K562 (cell line): ENCODE measurements around the gene MBD4. TPM values are rescaled to one million over a fixed set of nuclear protein-coding genes. Genes with fewer than 3 reads are reported as not detected.
A peak's percentile ranks its signal among the peaks of the same experiment; 100 is the strongest.

ENCODE experiments used
- ATAC-seq: fragments of 200-7000 bp; cut with Tn5 transposase; 3 replicates; pipeline ENCODE4 v1.9.1; 2020; ENCODE audit warnings: moderate library complexity
- BruUV-seq: library from RNA; stranded (reverse); fragments of 400-500 nt; replicated peaks from 2 replicates; lab custom pipeline; 2021; lab: Mats Ljungman, UMichigan
- CTCF ChIA-PET: fragments of 300-600 bp; formaldehyde crosslinking; extraction: SDS; loops from one replicate; lab custom pipeline; 2021; ENCODE audit warnings: low intra/inter-chr PET ratio; lab: Yijun Ruan, JAX
- POLR2A ChIA-PET: fragments of 300-600, 350-650 bp; sonication (Branson Sonifier 250); formaldehyde crosslinking; extraction: SDS; loops from one replicate; lab custom pipeline; 2021; ENCODE audit warnings: antibody characterized with exemption, inconsistent platforms; lab: Yijun Ruan, JAX
- DNase-seq, 4 experiments: peaks; one replicate each; pipeline versions ENCODE4 v3.0.0 to v3.0.0-alpha.2; 2011 to 2018; ENCODE audit warnings: low spot score in 3 of 4, mixed read lengths in 3 of 4; ENCODE audit errors: extremely low read depth in 1 of 4
- FAIRE-seq: peaks from 2 replicates; lab custom pipeline; 2011; peaks lifted over from hg19 to GRCh38; lab: Jason Lieb, UNC
- H2AFZ ChIP-seq: 2 replicates; pipeline ENCODE4 v1.6.0; 2011; ENCODE audit warnings: low read depth, low read length, control low read depth, inconsistent platforms
- H3K27ac ChIP-seq: fragments of 200-600 bp; 3 replicates; pipeline ENCODE4 v1.8.0; 2011; ENCODE audit warnings: low read depth, mild to moderate bottlenecking, control low read depth, inconsistent platforms, low read length, moderate library complexity, mixed read lengths; ENCODE audit errors: extremely low read depth
- H3K27me3 ChIP-seq, 2 experiments: fragments of 300-600 bp in 1 of 2; 2 replicates in 1 of 2; 3 replicates in 1 of 2; pipeline versions ENCODE4 v1.6.0 to v1.8.0; 2011; ENCODE audit warnings: inconsistent platforms in 2 of 2, low read length in 2 of 2, mild to moderate bottlenecking in 1 of 2, mixed read lengths in 1 of 2, moderate library complexity in 1 of 2; ENCODE audit not compliant: control insufficient read depth in 2 of 2, insufficient read depth in 2 of 2
- H3K36me3 ChIP-seq: fragments of 300-600 bp; 3 replicates; pipeline ENCODE4 v1.8.0; 2011; ENCODE audit warnings: mild to moderate bottlenecking, low read length, inconsistent platforms; ENCODE audit not compliant: control insufficient read depth, insufficient read depth
- H3K4me1 ChIP-seq, 2 experiments: fragments of 200-600 bp in 1 of 2; replicated peaks in 1 of 2; 2 replicates in 1 of 2; 3 replicates in 1 of 2; pipeline versions ENCODE4 v1.5.1 to v1.8.0; 2011; ENCODE audit warnings: inconsistent platforms in 2 of 2, low read length in 2 of 2, mild to moderate bottlenecking in 1 of 2, mixed read lengths in 1 of 2, moderate library complexity in 1 of 2; ENCODE audit not compliant: control insufficient read depth in 2 of 2, insufficient read depth in 2 of 2
- H3K4me2 ChIP-seq: 2 replicates; pipeline ENCODE4 v1.6.1; 2011; ENCODE audit warnings: low read length, control low read depth, inconsistent platforms, mixed read lengths; ENCODE audit not compliant: insufficient read depth
- H3K4me3 ChIP-seq: fragments of 200-600 bp; sonication (generic), shearing (Covaris generic); 2 replicates; pipeline ENCODE4 v1.5.1; 2016; ENCODE audit warnings: control low read depth, inconsistent platforms
- H3K79me2 ChIP-seq: fragments of 200-600 bp; 3 replicates; pipeline ENCODE4 v1.8.0; 2011; ENCODE audit warnings: low read length, inconsistent platforms; ENCODE audit not compliant: control insufficient read depth, insufficient read depth
- H3K9ac ChIP-seq, 2 experiments: 2 replicates each; pipeline versions ENCODE4 v1.6.0 to v1.6.1; 2011; ENCODE audit warnings: low read depth in 2 of 2, low read length in 2 of 2, control low read depth in 1 of 2, inconsistent platforms in 1 of 2, mild to moderate bottlenecking in 1 of 2, mixed read lengths in 1 of 2; ENCODE audit not compliant: insufficient read depth in 1 of 2
- H3K9me1 ChIP-seq: one replicate; pipeline ENCODE4 v1.6.0; 2011; ENCODE audit warnings: inconsistent platforms, mild to moderate bottlenecking, low read length, moderate library complexity; ENCODE audit not compliant: control insufficient read depth, insufficient read depth
- H3K9me3 ChIP-seq: replicated peaks from 2 replicates; pipeline ENCODE4 v1.5.1; 2011; ENCODE audit warnings: low read depth, low read length, inconsistent platforms; ENCODE audit not compliant: control insufficient read depth, insufficient read depth
- H4K20me1 ChIP-seq: replicated peaks from 2 replicates; pipeline ENCODE4 v1.6.1; 2011; ENCODE audit warnings: low read length, inconsistent platforms, mixed read lengths; ENCODE audit not compliant: control insufficient read depth, insufficient read depth
- ARID1B ChIP-seq: fragments of 450-650 bp; IDR thresholded peaks from 2 replicates; pipeline ENCODE4 v1.6.1; 2016; ENCODE audit warnings: antibody characterized with exemption, mild to moderate bottlenecking, inconsistent platforms
- ARID2 ChIP-seq: fragments of 450-650 bp; IDR thresholded peaks from 2 replicates; pipeline ENCODE4 v1.6.1; 2017; ENCODE audit warnings: antibody characterized with exemption, mild to moderate bottlenecking
- CBX3 ChIP-seq, 2 experiments: IDR thresholded peaks; 1 replicate in 1 of 2; 2 replicates in 1 of 2; pipeline ENCODE4 v1.6.1; 2012; ENCODE audit warnings: inconsistent platforms in 2 of 2, low read length in 2 of 2, borderline replicate concordance in 1 of 2, control low read depth in 1 of 2
- CTBP1 ChIP-seq: fragments of 450-650 bp; IDR thresholded peaks from 2 replicates; pipeline ENCODE4 v1.6.1; 2016; ENCODE audit warnings: borderline replicate concordance
- IFI16 ChIP-seq: fragments of 250-450 bp; sonication (Bioruptor Pico); IDR thresholded peaks from 2 replicates; pipeline ENCODE4 v2.1.2; 2022; ENCODE audit warnings: mild to moderate bottlenecking, inconsistent platforms
- JUND ChIP-seq, 2 experiments: IDR thresholded peaks; 2 replicates in 1 of 2; 3 replicates in 1 of 2; pipeline ENCODE4 v1.6.1; 2011; ENCODE audit warnings: borderline replicate concordance in 2 of 2, low read depth in 2 of 2, low read length in 2 of 2, improper control_type of control experiment in 1 of 2, missing biosample characterization in 1 of 2, missing genetic modification characterization in 1 of 2, missing genetic modification reagents in 1 of 2
- MEIS2 ChIP-seq: fragments of 450-650 bp; IDR thresholded peaks from 2 replicates; pipeline ENCODE4 v1.6.1; 2014; ENCODE audit warnings: mild to moderate bottlenecking; ENCODE audit not compliant: partially characterized antibody
- NCOR1 ChIP-seq: fragments of 450-650 bp; IDR thresholded peaks from 2 replicates; pipeline ENCODE4 v1.6.1; 2016; ENCODE audit warnings: mild to moderate bottlenecking, moderate library complexity
- RCOR1 ChIP-seq, 2 experiments: IDR thresholded peaks; 2 replicates each; pipeline ENCODE4 v1.6.1; 2012; ENCODE audit warnings: low read depth in 2 of 2, low read length in 2 of 2, borderline replicate concordance in 1 of 2, improper control_type of control experiment in 1 of 2
- SIX5 ChIP-seq, 2 experiments: IDR thresholded peaks; 2 replicates each; pipeline ENCODE4 v1.6.1; 2011; ENCODE audit warnings: low read length in 2 of 2, borderline replicate concordance in 1 of 2, low read depth in 1 of 2, mild to moderate bottlenecking in 1 of 2, moderate library complexity in 1 of 2; ENCODE audit not compliant: insufficient read depth in 1 of 2
- TCF3 ChIP-seq: sonication (generic); formaldehyde crosslinking; IDR thresholded peaks from 2 replicates; pipeline ENCODE4 v1.4.0; 2020; ENCODE audit warnings: mild to moderate bottlenecking, missing genetic modification reagents
- TEAD4 ChIP-seq, 2 experiments: sonication (generic) in 1 of 2; formaldehyde crosslinking in 1 of 2; IDR thresholded peaks; 2 replicates each; pipeline versions ENCODE4 v1.6.1 to v1.8.0; 2012 to 2022; ENCODE audit warnings: borderline replicate concordance in 1 of 2, inconsistent platforms in 1 of 2, low read length in 1 of 2, mild to moderate bottlenecking in 1 of 2, missing genetic modification reagents in 1 of 2
- ZFX ChIP-seq: sonication (generic); formaldehyde crosslinking; IDR thresholded peaks from 2 replicates; pipeline ENCODE4 v1.8.0; 2022; ENCODE audit warnings: mild to moderate bottlenecking, missing genetic modification reagents, moderate library complexity
- ZNF175 ChIP-seq: fragments of 200-800 bp; sonication (Bioruptor generic); IDR thresholded peaks from 2 replicates; pipeline ENCODE4 v1.6.1; 2016; ENCODE audit warnings: low read depth, mild to moderate bottlenecking, missing genetic modification characterization, missing compliant biosample characterization
- WGBS: fragments of 100-300 bp; shearing (Covaris generic); methylation state at CpG from one replicate; pipeline ENCODE4 v1.1.6; 2016; ENCODE audit warnings: low coverage, mixed read lengths; ENCODE audit not compliant: insufficient coverage; ENCODE audit errors: missing lambda C conversion rate; 5-methylcytosine and 5-hydroxymethylcytosine counted together
- in situ Hi-C: fragments of 300-500 bp; cut with MboI; formaldehyde crosslinking; loops from 4 replicates; pipeline ENCODE4 v1.15.0; 2018; ENCODE audit warnings: inconsistent platforms, mixed read lengths
- intact Hi-C: fragments of 100-400 bp; cut with micrococcal nuclease; formaldehyde crosslinking; loops from 2 replicates; pipeline ENCODE4 v1.14.2; 2022
- polyA plus RNA-seq, 8 experiments: library from polyadenylated mRNA; depleted of rRNA in 4 of 8; stranded (reverse) in 5 of 8; unstranded in 3 of 8; fragments of >200 nt; fragmentation: Nextera tagmentation in 2 of 8; fragmentation: Illumina TruSeq in 1 of 8; extraction: Ambion mirVana in 2 of 8; extraction: Trizol in 1 of 8; gene quantifications; 2 replicates each; pipeline versions ENCODE4 v1.2.1 to v1.2.3, GENCODE V29; 2011 to 2014; ENCODE audit warnings: inconsistent platforms in 1 of 8, missing spikeins in 1 of 8
- total RNA-seq, 7 experiments: library from RNA; depleted of rRNA in 6 of 7; stranded (reverse); fragments of >200 nt in 6 of 7; fragmentation: Illumina TruSeq in 2 of 7; extraction: Trizol in 2 of 7; gene quantifications; 2 replicates each; pipeline versions ENCODE4 v1.2.1 to v1.2.3, GENCODE V29; 2011 to 2021; ENCODE audit warnings: low replicate concordance in 1 of 7
- TF ChIP-seq, protein P1 (sequence below): sonication (generic); formaldehyde crosslinking; IDR thresholded peaks from 2 replicates; pipeline ENCODE4 v1.8.0; 2022; ENCODE audit warnings: mild to moderate bottlenecking, missing genetic modification reagents
- TF ChIP-seq, protein P2 (sequence below): fragments of 450-650 bp; formaldehyde crosslinking; IDR thresholded peaks from 2 replicates; pipeline ENCODE4 v1.4.0; 2022; ENCODE audit warnings: missing genetic modification characterization

MBD4 gene
- total and polyA plus RNA-seq, 9 of the 15 experiments (the other 6 are each of a cell fraction or from before 2014, with no cell fraction given): 13.3 to 63.9 (median 39.0) TPM

DNA sequence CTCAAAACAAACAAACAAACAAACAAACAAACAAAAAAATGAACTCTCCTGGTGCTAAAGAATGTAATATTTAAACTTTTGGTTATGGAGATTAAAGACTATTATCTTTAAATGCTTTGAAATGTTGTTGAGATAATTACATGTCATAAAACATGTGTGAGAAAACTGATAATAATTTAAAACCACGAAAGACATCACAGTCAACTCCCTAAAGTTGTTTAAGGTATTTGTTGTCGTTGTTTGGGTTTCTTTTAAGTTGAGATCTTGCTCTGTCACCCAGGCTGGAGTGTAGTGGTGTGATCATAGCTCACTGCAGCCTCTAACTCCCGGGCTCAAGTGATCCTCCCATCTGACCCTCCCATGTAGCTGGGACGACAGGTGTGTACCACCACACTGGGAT is 23.3 kb downstream of the MBD4 start:
- Histone ChIP-seq H3K9me3 (no peaks in the 10 kb centered on the region), H3K79me2 (no peaks in the 10 kb centered on the region), H3K9me1 (no peaks in the 10 kb centered on the region), H3K36me3 (no peaks in the 10 kb centered on the region), H2AFZ (no peak overlapping the region), H4K20me1 (no peaks in the 10 kb centered on the region), H3K27me3 (no peaks in the 10 kb centered on the region), H3K4me1 (peaks cover 23 to 43% of the 10 kb centered on the region in 2 experiments), H3K27ac (no peak overlapping the region; the same call in 2 of the 3 replicates), H3K4me3 (no peak overlapping the region), H3K4me2 (no peak overlapping the region), H3K9ac (no peak overlapping the region)
- intact Hi-C loops: loop anchor here (10.0 kb wide), 1 partner anchor 92 kb away; no protein-coding TSS in a partner anchor
- 22% methylated on average over 4 of the region's 4 CpGs for WGBS
- DNase-seq (no peak), FAIRE-seq (no peak), ATAC-seq (no peak)
- POLR2A ChIA-PET: interaction anchor here (0.6 to 0.7 kb wide), 2 partner anchors 17 to 149 kb away, joined by 3 read pairs; no protein-coding TSS in a partner anchor
- BruUV-seq: no TSS peak
- CTCF ChIA-PET: interaction anchor here (0.6 kb wide), 1 partner anchor 23 kb away, joined by 3 read pairs; no protein-coding TSS in a partner anchor
- in situ Hi-C loops: no loop called here
- TF ChIP-seq, protein P1, sequence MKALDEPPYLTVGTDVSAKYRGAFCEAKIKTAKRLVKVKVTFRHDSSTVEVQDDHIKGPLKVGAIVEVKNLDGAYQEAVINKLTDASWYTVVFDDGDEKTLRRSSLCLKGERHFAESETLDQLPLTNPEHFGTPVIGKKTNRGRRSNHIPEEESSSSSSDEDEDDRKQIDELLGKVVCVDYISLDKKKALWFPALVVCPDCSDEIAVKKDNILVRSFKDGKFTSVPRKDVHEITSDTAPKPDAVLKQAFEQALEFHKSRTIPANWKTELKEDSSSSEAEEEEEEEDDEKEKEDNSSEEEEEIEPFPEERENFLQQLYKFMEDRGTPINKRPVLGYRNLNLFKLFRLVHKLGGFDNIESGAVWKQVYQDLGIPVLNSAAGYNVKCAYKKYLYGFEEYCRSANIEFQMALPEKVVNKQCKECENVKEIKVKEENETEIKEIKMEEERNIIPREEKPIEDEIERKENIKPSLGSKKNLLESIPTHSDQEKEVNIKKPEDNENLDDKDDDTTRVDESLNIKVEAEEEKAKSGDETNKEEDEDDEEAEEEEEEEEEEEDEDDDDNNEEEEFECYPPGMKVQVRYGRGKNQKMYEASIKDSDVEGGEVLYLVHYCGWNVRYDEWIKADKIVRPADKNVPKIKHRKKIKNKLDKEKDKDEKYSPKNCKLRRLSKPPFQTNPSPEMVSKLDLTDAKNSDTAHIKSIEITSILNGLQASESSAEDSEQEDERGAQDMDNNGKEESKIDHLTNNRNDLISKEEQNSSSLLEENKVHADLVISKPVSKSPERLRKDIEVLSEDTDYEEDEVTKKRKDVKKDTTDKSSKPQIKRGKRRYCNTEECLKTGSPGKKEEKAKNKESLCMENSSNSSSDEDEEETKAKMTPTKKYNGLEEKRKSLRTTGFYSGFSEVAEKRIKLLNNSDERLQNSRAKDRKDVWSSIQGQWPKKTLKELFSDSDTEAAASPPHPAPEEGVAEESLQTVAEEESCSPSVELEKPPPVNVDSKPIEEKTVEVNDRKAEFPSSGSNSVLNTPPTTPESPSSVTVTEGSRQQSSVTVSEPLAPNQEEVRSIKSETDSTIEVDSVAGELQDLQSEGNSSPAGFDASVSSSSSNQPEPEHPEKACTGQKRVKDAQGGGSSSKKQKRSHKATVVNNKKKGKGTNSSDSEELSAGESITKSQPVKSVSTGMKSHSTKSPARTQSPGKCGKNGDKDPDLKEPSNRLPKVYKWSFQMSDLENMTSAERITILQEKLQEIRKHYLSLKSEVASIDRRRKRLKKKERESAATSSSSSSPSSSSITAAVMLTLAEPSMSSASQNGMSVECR (CRISPR knock-in tag): no peak
- TF ChIP-seq IFI16 (CRISPR knock-in tag) (no peak), ZFX (CRISPR knock-in tag) (0 out of 2 replicates have a peak, but pooled peaks have one; percentile 12), RCOR1 (IDR thresholded peaks at IDR 0.05; ENCODE audit: borderline replicate concordance in 1 of 2, low read depth in 2 of 2, low read length in 2 of 2) (0 out of 4 replicates have a peak, but pooled peaks of 1 of the 2 experiments have one; percentile 13), MEIS2 (no peak), JUND (IDR thresholded peaks at IDR 0.05; ENCODE audit: borderline replicate concordance, low read depth, low read length) (no peak), JUND (tag; IDR thresholded peaks at IDR 0.05; ENCODE audit: borderline replicate concordance, low read depth, low read length) (no peak), NCOR1 (0 out of 2 replicates have a peak, but pooled peaks have one; percentile 12), ZNF175 (no peak), TEAD4 (IDR thresholded peaks at IDR 0.05; ENCODE audit: low read length) (peak; percentile 53; the same call in 1 of the 2 replicates), TEAD4 (CRISPR knock-in tag; IDR thresholded peaks at IDR 0.05; ENCODE audit: borderline replicate concordance) (no peak), ARID1B (peak; percentile 40), CTBP1 (no peak), TCF3 (peak; percentile 55; the same call in 1 of the 2 replicates), CBX3 (IDR thresholded peaks at IDR 0.05; ENCODE audit: borderline replicate concordance in 1 of 2, low read length in 2 of 2) (no peak), ARID2 (no peak), SIX5 (IDR thresholded peaks at IDR 0.05; ENCODE audit: borderline replicate concordance in 1 of 2, insufficient read depth in 1 of 2, low read depth in 1 of 2, low read length in 2 of 2) (no peak)
- TF ChIP-seq, protein P2, sequence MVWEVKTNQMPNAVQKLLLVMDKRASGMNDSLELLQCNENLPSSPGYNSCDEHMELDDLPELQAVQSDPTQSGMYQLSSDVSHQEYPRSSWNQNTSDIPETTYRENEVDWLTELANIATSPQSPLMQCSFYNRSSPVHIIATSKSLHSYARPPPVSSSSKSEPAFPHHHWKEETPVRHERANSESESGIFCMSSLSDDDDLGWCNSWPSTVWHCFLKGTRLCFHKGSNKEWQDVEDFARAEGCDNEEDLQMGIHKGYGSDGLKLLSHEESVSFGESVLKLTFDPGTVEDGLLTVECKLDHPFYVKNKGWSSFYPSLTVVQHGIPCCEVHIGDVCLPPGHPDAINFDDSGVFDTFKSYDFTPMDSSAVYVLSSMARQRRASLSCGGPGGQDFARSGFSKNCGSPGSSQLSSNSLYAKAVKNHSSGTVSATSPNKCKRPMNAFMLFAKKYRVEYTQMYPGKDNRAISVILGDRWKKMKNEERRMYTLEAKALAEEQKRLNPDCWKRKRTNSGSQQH (CRISPR knock-in tag): no peak
